GM12892 (cell line): Measurements from ENCODE around the gene DUSP5.

Experiments used
- POLR2A ChIP-seq: IDR thresholded peaks from 2 replicates; pipeline ENCODE4 v1.6.1; 2011; ENCODE audit warnings: low read depth, low read length, control low read depth
- POLR2AphosphoS5 ChIP-seq: IDR thresholded peaks from 2 replicates; pipeline ENCODE4 v1.6.1; 2011; ENCODE audit warnings: low read depth, low read length, control low read depth
- TAF1 ChIP-seq: IDR thresholded peaks from 2 replicates; pipeline ENCODE4 v1.6.1; 2011; ENCODE audit warnings: low read depth, mild to moderate bottlenecking, control low read depth, low read length, borderline replicate concordance

- TF ChIP-seq TAF1 (no peak), POLR2A (no peak), POLR2AphosphoS5 (no peak)
These were observed 48.9 kb upstream of the DUSP5 start for GRCh38 chr10:110448682-110449418.
